Measurements from ENCODE around the gene NFIA. TPM values are rescaled to one million over a fixed set of nuclear protein-coding genes. Genes with fewer than 3 reads are reported as not detected.

The NFIA gene
- total and polyA plus RNA-seq, 9 of the 15 experiments (the other 6 are each of a cell fraction or from before 2014, with no cell fraction given) = 5.3 to 24.9 (median 9.8) TPM

DNA sequence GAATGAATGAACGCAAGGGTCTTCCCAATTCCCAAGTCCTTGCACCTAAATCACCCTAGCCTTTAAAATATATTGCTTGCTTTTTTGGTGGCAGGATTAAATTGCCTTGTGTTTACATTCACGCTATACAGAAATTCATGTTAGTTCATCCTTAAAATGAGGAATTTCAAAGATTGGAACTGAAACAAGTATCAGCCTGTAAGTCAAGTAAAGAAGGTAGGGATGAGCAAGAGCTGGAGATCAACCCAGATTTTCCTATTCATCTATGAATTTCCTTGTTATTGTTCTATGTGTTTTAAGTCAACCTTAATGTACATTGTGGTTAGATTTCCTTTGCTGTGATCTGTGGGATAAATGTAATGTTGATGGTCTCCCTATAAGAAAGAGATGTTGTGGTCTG, 248.2 kb downstream of the NFIA start:
- Histone ChIP-seq H3K4me2 (ENCODE audit: insufficient read depth, low read length) (no peak overlapping the region), H2AFZ (ENCODE audit: low read depth, low read length) (no peak overlapping the region), H3K4me3 (no peak overlapping the region), H3K27me3 (ENCODE audit: control insufficient read depth in 2 of 2, insufficient read depth in 2 of 2, low read length in 2 of 2) (no peaks in the 10 kb centered on the region), H3K79me2 (ENCODE audit: control insufficient read depth, insufficient read depth, low read length) (no peaks in the 10 kb centered on the region), H3K27ac (ENCODE audit: extremely low read depth, low read depth, low read length) (no peak overlapping the region), H3K9me3 (replicated peaks; ENCODE audit: control insufficient read depth, insufficient read depth, low read depth, low read length) (no peaks in the 10 kb centered on the region), H3K4me1 (replicated peaks in 1 of 2; ENCODE audit: control insufficient read depth in 2 of 2, insufficient read depth in 2 of 2, low read length in 2 of 2) (peaks cover 0 to 6% of the 10 kb centered on the region in 2 experiments; a peak in 2 of 5 replicates), H3K9ac (ENCODE audit: insufficient read depth in 1 of 2, low read depth in 2 of 2, low read length in 2 of 2) (no peak overlapping the region), H3K9me1 (ENCODE audit: control insufficient read depth, insufficient read depth, low read length) (no peaks in the 10 kb centered on the region), H3K36me3 (ENCODE audit: control insufficient read depth, insufficient read depth, low read length) (peaks cover 19% of the 10 kb centered on the region), H4K20me1 (replicated peaks; ENCODE audit: control insufficient read depth, insufficient read depth, low read length) (no peaks in the 10 kb centered on the region; the same call in 1 of the 2 replicates)
- FAIRE-seq = no peak
- POLR2A ChIA-PET = no interaction called here
- WGBS (ENCODE audit: insufficient coverage, low coverage, missing lambda C conversion rate) = 100% methylated on average over 2 of the region's 2 CpGs
- no peak for ATAC-seq
- intact Hi-C loops (cut with micrococcal nuclease) = no loop called here
- CTCF ChIA-PET (ENCODE audit: low intra/inter-chr PET ratio) = no interaction called here
- in situ Hi-C loops (cut with MboI) = no loop called here
- DNase-seq (ENCODE audit: extremely low read depth in 1 of 4, low spot score in 3 of 4) = no peak
- TF ChIP-seq TFAM (CRISPR knock-in tag; conservative IDR thresholded peaks at IDR 0.05) = no peak
- no peak for TF ChIP-seq MED1 (CRISPR knock-in tag; IDR thresholded peaks at IDR 0.05; ENCODE audit: borderline replicate concordance)
- no peak for TF ChIP-seq SMARCC2 (IDR thresholded peaks at IDR 0.05; ENCODE audit: low read depth)
- TF ChIP-seq NR4A1 (CRISPR knock-in tag; IDR thresholded peaks at IDR 0.05) = no peak
- TF ChIP-seq NR4A1 (tag; IDR thresholded peaks at IDR 0.05) = no peak
- TF ChIP-seq ASH1L (IDR thresholded peaks at IDR 0.05; ENCODE audit: borderline replicate concordance, low read depth, partially characterized antibody) = no peak
- TF ChIP-seq POLR2A (conservative IDR thresholded peaks at IDR 0.05) = no peak
- no peak for TF ChIP-seq TCFL5 (CRISPR knock-in tag; conservative IDR thresholded peaks at IDR 0.05)
- no peak for TF ChIP-seq MEF2A (IDR thresholded peaks at IDR 0.05; ENCODE audit: control insufficient read depth, low read depth, low read length)
- TF ChIP-seq, protein P1, sequence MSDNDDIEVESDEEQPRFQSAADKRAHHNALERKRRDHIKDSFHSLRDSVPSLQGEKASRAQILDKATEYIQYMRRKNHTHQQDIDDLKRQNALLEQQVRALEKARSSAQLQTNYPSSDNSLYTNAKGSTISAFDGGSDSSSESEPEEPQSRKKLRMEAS (CRISPR knock-in tag; IDR thresholded peaks at IDR 0.05) = no peak
- no peak for TF ChIP-seq ZKSCAN1 (IDR thresholded peaks at IDR 0.05; ENCODE audit: low read depth, low read length)
- TF ChIP-seq U2AF2 (optimal IDR thresholded peaks at IDR 0.05; ENCODE audit: low read depth, low read length) = no peak
- no peak for TF ChIP-seq ZNF174 (CRISPR knock-in tag; IDR thresholded peaks at IDR 0.05)
- BruUV-seq (replicated peaks) = no TSS peak
